NCI-H2227 treated with DMSO at 0.1 percent for 48 hours (cell line): Measurements from ENCODE around the gene IKBKE.

Experiments
- DNase-seq: peaks from one replicate; lab custom pipeline; 2025; lab: John Stamatoyannopoulos, UW

Gene IKBKE

DNA sequence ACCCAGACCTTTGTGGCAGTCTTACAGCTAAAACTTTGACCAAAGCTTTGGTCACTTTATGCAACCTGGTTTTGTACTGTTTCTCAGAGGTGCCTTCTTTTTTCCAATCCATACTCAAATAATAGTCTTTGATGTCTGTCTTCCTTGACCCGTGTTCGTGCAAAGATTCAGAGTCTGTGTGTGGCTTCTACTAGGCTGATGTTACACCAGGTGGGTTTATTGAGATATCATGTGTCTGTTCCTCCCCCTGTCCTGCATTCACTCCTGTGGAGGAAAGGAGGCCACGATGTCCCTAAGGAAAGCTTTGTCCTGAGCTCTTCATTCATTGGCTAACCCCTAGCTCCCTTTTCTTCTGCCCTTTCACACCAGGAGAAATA lies 15.0 kb upstream of the IKBKE start:
- DNase-seq = no peak

DNA sequence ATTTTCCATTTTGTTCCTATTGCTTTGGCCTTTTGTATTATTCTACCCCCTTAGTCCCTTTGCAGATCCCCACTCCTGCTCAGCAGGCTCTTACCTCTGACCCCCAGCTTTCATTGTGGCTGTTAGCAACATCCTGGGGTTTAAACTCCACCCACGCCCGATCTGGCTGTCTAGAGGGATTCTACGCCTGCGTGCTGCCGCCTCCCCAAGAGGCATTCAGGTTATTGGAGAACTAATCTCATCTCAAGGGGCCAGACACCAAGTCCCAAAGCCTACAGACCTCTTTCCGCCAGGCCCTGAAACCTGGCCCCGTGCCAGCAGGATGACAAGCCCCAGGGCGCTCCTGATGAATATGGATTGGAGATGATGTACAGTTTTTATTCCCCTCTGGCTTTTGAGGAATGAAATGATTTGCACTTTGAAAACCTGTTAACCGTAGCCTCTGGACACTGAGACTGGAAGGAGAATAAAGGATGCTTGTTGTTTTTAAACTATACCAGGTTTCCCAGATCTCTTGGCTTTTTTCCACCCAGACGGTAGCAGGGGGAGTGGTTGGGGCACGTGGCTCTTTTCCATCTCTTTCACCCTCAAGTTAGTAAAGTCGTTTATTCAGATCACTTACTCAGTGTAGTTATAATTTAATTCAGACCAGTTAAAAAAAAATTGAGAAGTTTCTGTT lies 14.5 kb upstream of the IKBKE start:
- DNase-seq = peak; percentile 69

DNA sequence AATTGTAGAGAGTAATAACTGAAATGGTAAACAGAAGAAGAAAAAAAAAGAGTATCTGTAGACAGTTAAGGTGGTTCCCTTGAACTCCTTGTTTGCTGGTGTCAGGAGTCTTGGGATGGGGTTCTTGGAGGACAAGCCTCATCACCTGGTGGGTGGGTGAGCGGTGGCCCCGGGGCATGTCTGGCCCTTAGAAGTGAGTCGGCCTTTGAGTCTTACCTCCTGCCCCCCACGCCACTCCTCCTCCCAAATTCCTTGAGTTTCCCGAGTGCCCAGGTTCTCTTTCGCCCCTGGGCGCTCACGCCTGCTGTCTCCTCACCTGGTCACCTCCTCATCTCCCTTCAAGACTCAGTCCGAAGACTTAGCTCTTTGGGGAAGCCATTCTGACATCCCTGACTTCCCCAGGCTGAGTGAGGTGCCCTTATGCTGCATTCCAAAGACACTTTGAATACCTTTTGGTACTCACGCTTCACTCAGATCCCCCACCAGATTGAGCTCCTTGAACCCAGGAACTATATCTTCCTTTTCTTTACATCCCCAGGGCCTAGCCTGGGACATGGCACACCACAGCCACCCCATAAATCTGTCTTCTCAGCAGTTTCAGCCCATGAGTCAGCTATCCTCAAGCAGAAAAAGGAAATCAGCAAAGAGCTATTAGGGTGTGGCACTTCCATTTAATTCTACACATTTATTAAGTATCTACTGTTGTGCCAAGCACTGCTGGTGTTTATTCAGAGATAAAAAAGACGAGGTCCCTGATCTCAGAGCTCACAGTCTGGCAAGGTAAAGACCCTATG lies 13.5 kb upstream of the IKBKE start:
- no peak for DNase-seq

DNA sequence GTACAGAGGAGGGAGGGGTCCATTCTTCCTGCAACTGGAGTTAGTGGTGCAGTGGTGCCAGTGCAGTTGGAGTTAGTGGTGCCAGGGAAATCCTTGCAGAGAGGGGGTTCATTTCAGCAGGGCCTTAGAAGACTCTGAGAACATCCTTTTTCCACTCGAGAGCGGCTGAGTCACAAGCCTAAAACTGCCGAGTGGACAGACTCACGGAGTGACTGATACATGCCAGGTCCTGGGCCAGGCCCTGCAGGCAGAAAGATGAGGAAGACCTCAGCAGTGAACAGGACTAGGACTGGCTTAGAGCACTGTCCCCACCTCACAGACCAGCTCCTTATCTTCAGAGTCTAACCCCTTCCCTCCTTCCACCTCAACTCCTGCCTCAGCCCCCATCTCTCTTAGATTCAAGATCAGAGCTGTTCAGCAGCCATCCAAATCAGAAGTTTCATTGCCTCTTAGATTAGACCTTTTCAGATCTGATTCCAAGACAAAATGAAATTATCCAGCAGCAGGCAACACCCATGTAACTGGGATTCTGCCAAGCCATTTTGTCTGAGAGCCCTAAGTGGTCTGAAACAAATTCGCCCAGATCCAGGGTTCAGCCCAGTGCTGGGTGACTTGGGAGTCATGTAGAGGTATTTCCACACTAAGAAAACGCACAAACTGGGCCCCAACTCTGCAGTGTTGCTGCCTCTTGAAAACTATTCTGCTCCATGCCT lies 12.7 kb upstream of the IKBKE start:
- DNase-seq = no peak

DNA sequence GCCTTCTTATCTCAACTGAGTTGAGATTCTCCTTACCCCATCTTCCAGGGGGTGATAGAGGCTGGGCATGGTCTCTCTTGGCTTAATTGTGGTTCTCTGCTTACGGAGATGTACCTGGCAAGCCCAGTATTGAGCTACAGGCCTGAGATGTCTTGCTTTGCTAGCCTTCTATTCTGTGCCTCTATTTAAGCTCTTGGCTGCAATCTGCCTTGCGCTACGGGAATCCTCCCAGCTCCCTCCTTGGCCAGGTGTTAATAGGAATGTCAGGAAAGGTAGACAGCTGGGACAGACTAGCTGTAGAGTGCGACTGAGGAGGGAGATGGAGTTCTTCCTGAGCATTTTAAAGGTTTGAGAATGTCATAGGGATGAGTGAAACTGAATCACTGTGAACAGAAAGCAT lies 10.6 kb upstream of the IKBKE start:
- DNase-seq = no peak

DNA sequence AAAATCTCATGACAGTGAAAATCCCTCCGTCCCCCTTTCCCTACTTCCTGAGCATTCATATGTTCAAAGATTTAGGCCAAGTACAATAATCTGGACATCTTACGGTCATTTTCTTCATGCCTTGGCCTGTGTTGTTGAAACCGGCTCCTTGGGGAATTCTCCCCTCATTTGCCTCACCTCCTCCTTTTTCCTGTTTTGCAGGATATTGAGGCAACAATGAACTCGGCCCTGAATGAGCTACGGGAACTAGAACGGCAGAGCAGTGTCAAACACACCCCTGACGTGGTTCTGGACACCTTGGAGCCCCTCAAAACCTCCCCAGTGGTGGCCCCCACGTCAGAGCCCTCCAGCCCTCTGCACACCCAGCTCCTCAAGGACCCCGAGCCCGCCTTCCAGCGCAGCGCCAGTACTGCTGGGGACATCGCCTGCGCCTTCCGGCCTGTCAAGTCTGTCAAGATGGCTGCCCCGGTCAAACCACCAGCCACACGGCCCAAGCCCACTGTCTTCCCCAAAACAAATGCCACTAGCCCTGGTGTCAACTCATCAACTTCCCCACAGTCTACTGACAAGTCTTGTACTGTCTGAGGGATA lies 9.3 kb upstream of the IKBKE start:
- no peak for DNase-seq

DNA sequence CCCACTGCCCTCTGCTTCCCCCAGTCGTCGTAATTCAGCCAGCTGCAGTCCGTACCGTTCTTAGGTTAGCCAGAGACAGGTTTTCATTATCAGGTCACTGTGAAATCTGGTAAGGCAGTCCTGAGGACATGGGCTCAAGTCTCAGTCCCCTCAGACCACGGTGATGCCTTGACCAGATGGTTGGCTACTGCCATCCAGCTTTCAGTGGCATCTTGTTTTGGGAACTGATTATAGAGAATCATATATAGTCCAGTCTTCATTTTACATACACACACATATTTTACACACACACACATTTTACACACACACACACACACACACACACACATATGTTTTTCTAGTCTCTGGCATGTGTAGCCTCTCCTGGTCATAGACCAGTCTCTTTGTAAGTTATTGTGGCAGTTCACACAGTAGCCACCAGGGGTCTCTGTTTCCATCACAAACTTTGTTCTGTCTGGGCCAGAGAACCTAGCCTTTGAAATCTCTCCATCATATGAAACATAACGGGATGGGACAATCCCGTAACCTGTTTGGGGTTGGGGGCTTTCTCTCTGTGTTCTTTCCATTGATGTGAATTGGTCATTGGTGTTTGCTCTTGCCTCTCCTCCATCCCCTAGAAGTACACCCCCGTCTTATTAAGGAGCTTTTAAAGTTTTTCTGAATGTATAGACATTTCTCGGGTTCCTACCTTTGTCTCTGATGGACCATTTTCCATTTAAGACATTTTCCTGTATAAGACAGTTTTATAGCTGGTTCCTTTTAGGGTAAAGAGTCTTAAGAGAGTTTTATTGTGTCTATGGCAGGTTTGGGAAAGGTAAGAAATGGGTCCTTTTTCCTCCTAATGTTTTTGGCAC lies 8.4 kb upstream of the IKBKE start:
- peak; percentile 49 for DNase-seq

DNA sequence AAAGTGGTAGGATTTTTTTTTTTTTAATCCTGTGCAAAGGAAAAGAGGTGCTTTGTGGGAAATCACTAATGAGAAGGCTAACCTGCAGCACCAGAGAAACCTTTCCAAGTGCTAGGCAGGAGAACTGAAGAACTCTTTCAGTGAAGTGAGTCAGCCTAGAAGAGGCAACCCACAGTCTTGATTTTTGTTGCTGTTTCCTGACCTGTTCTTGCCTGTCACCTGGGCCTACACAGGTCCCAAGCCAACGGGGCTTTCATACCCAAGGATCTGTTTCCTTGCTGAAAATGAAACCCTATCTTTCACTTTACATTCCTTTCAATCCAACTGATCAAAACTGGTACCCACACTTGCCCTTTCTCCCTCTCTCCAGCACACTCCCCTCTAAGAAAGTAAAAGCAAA lies 7.1 kb upstream of the IKBKE start:
- no peak for DNase-seq

DNA sequence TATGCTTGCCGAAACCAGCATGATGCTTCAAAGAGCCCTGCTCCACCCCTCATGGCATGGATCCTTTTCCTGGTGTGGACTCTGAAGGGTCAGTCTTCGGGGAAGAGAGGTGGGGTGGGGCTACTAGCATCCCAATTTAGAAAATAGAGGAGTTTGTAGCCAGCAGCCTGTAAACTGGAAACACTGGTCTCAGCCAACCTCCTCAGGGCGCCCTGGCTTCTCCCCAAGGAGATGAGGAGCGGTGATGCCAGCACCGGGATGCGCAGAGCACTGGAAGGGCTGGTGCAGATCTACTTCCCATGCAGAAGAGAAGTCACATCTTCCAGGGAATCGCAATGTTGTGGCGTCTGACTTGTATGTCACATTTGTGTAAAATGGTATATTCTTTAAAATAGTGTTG lies 6.4 kb upstream of the IKBKE start:
- no peak for DNase-seq

DNA sequence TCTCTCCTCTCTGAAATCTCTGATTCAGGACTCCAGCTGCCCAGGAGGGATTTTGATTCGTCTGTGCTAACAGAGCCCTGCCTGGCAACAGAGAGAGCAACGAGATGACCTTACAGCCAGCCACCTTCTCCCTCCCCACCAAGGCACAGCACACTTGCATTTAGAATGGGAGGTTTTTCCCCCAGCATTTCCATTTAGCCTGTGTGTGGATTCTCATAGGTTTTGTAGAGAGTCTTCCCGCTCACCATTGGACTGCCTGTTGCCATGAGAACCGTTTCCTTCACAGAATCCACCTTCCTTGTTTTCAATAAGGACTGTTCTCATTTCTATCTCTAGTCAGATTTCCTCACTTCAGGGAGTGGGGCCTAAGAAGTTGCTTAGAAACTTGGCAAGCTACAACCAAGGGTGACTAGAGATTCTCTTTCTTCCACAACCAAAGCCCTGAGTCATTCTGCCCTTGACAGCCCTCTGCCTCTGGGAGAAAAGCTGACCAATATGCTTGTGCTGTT lies 5.8 kb upstream of the IKBKE start:
- no peak for DNase-seq

DNA sequence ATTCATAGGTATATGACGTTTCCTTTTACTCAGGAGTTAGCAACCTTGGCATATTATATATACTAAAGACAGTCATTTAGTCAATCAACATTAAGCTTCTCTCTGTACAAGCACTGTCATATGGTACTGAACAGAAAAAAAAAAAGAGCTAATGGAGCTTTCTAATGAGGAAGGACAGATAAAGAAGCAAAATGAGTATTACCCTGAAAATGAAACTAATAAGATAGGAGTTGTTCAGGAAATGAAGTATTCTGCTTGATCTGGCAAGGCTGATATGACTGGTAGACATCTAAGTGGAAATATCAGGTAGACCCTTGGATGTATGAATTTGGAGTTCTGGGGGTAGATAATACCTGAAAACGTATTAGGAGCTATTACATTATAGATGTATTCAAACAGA lies 4.3 kb upstream of the IKBKE start:
- no peak for DNase-seq

DNA sequence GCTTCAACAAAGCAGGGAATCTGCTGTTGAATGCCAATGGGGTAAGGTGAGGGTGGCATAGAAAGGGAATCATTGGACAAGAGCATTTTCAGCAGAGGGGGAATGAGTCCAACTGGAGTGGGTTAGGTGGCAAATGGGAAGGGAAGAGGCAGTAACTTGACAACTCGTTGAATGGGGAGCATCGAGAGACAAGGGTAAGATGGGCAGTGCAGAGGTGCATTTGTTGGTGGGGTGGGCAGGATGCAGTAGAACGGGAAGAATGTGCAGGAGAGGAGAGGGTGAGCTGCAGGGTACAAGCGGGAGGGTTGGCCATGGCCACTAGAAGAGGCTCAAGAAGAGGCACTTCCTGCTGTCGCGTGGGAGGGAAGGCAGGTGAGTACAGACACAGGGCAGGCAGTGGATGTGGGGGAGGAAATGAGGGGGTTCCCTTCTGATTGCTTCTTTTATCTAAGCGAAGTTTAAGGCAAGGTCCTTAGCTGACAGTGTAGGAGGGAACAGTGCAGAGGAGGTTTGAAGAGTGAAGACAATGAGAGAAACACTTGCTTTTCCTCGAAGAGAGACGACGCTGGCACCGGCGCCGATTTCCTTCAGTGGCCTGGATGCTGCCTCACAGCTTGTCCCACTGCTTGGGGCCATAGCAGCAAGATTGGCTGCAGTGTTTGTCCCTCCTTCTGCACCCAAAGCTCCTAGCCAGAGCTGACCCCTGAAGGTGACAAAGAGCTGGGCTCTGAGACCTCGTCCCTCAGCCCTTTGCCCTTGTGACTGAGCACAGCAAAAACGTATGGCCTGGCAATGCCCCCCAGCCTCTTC lies 3.2 kb upstream of the IKBKE start:
- DNase-seq = no peak

DNA sequence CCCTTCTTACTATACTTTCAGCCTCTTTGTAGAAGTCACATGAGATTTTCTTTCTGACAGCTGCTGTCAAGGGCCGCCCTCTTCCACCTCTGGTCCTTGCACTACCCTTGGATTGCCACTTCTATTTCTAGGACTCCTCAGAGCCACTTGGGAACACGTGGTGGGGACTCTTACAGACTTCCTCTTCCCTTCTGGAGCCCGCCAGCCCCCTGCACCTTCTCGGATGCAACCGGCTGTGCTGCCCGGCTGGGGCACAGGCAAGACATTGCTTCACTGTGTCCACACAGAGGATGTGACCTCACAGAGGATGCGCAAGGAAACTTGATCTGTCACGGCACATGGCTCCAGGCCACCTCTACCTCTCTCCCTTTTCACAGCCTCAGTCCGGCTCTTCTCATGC lies 2.4 kb upstream of the IKBKE start:
- DNase-seq = no peak

DNA sequence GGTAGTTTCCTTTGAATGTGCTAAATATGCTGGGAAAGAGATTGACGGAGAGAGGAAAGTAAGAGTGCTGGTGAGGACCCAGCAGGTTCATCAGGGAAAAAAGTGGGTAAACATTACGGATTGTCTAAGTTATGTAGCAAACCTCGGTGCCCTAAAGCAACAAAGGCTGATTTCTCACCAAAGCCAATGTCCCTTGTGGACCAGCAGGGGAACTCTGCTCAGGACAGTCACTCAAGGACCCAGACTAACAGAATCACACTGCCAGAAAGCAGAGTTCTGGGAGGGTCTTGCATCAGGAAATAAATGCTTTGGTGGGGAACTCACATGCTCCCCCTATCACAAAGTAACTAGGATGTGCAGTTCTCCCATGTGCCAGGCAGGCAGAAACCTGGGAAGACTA lies 1.7 kb upstream of the IKBKE start:
- no peak for DNase-seq

DNA sequence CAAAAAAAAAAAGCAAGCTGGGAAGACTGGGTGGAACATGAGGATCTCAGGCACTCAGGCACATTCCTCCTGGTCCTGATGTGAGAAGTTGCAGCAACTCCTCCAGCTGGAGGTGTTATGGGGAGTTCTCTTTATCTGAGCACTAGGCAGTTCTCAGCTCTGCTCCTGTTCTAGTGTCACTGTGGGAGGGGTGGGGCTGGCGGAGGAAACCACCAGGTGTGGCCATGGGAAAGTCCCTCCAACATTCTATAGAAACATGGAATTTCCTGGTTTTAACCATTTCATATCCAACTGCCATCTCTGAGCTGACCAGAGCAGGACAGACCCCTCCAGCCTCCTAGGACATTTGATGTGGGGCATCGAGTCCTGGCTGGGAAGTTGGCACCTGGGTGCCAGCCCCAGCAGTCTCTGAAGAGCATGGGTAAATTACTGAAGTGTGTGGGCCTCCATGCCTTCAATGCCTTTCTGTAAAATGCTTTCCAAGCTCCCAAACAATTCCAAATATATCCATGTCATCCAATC lies 804 bp upstream of the IKBKE start:
- DNase-seq = no peak

DNA sequence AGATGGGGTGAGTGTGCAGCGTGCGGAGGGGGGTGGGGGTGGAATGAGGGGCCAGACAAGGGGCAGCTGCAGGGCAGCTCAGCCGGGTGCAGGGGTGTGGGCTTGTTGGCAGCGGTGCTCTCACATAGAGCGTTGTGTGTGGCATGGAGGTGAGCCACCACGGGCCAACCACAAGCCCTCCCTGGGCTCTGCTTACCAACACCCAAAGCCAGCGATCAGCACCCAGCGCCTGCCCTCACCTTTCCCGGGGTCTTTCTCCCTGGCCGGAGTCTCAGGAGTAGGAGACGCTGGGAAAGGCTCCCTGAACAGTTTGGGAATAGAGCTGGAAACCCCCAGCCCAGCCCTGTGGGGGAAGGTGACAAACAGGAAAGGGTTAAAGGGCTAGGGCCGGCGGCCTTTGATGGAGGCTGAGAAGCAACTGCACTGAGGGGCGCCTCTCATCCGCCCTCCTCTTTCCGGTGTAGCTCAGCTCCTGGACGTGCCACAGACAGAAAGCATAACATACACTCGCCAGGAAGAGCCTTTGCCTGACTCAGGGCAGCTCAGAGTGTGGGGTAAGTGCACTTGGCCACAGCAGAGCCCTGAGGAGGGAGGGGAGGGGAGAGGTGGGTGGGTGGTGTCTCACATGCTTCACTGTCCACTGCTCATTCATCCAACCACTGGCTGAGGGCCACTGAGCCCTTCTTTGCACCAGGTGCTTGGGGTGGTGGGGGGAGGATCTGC lies 577 bp downstream of the IKBKE start:
- no peak for DNase-seq

DNA sequence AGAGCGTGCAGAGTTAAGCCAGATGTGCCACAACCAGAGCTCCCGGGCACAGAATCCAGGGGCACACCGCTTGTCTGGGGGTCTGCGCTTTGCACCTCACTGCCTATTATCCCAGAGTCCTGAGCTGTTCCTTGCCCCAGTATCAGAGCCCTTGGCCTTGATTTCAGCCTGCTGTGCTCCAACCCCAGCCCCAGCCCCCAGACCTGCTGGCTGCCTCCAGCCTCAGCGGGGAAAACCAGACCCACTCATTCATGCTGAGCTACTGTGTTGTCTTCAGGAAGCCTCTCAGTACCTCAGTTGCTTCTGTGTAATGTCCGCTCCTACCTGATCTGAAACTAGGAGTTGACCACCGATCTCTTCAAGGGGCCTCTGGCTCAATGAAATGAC lies 1.1 kb downstream of the IKBKE start:
- no peak for DNase-seq

DNA sequence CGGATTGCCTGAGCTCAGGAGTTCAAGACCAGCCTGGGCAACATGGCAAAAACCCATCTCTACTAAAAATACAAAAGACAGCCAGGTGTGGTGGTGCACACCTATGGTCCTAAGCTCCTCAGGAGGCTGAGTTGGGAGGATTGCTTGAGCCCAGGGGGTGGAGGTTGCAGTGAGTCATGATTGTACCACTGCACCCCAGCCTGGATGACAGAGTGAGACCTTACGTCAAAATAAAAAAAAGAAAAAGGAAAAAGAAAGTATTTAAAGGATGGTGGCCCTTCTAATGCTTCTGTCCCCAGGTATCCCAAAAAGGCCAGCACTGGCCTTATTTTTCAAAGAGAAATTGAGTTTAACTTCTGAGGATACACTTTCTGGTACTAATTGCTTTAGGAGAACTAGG lies 1.7 kb downstream of the IKBKE start:
- DNase-seq = no peak

DNA sequence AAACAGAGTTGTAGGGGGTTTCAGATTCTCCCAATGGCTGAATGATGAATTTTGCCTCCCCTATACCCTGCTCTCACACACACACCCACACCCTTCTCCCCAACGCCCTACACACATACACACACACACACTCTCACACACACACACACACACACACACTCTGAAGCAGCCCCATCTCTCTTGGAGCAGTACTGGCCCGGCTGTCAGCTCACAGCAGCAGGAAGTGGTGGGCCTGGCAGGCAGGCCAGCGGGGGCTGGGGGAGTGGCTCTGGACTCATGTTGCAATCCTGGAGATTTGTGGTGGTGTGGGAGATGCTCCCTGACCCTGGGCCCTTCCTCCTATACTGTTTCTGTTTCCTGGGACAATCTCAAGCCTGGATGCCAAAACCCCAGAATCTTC lies 2.2 kb downstream of the IKBKE start:
- no peak for DNase-seq

DNA sequence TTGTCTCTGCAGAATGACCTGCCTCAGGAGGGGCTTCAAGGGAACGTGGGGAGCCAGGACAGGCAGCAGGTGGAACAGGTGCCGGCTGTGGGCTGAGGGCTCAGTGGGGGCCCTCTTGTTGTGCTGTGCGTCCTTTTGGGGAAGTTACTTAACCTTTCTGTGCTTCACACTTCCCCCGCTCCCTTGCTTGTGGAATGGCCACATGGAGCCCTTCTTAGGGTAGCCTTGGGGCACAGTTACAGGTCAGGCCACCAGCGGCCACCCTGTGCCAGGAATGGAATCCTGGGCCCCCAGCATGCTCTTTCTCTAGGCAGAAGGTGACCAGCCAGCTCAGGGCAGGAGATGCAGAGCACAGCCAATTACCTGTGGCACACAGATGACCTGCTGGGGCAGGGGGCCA lies 2.6 kb downstream of the IKBKE start:
- DNase-seq = no peak
